GM13976 (cell line): Measurements from ENCODE around the gene RNF224.

ENCODE experiments used
- DNase-seq: peaks from one replicate; pipeline ENCODE4 v3.0.0; 2012; ENCODE audit warnings: low spot score
- in situ Hi-C: fragments of 300-500 bp; cut with MboI; formaldehyde crosslinking; loops from one replicate; pipeline ENCODE4 v1.12.0; 2022; ENCODE audit warnings: low sequenced_read_pairs, mixed read lengths, inconsistent platforms; ENCODE audit not compliant: unreplicated experiment
- TF ChIP-seq, protein P1 (sequence below): IDR thresholded peaks from 2 replicates; pipeline ENCODE4 v1.5.1; 2012; ENCODE audit warnings: borderline replicate concordance, mild to moderate bottlenecking; ENCODE audit not compliant: insufficient read depth; ENCODE audit errors: extremely low read depth, missing control alignments, control extremely low read depth

The RNF224 gene

GRCh38 chr9:137232101-137232500, 4.8 kb downstream of the RNF224 start:
- TF ChIP-seq, protein P1, sequence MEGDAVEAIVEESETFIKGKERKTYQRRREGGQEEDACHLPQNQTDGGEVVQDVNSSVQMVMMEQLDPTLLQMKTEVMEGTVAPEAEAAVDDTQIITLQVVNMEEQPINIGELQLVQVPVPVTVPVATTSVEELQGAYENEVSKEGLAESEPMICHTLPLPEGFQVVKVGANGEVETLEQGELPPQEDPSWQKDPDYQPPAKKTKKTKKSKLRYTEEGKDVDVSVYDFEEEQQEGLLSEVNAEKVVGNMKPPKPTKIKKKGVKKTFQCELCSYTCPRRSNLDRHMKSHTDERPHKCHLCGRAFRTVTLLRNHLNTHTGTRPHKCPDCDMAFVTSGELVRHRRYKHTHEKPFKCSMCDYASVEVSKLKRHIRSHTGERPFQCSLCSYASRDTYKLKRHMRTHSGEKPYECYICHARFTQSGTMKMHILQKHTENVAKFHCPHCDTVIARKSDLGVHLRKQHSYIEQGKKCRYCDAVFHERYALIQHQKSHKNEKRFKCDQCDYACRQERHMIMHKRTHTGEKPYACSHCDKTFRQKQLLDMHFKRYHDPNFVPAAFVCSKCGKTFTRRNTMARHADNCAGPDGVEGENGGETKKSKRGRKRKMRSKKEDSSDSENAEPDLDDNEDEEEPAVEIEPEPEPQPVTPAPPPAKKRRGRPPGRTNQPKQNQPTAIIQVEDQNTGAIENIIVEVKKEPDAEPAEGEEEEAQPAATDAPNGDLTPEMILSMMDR: no peak
- no peak for DNase-seq
- in situ Hi-C loops: no loop called here

GRCh38 chr9:137232510-137232909, 5.2 kb downstream of the RNF224 start:
- TF ChIP-seq, protein P1: no peak
- in situ Hi-C loops: no loop called here
- DNase-seq: no peak

- TF ChIP-seq, protein P1: no peak
- in situ Hi-C loops: no loop called here
- DNase-seq: no peak
Observed at GRCh38 chr9:137233143-137233980, 6.1 kb downstream of the RNF224 start.

DNA sequence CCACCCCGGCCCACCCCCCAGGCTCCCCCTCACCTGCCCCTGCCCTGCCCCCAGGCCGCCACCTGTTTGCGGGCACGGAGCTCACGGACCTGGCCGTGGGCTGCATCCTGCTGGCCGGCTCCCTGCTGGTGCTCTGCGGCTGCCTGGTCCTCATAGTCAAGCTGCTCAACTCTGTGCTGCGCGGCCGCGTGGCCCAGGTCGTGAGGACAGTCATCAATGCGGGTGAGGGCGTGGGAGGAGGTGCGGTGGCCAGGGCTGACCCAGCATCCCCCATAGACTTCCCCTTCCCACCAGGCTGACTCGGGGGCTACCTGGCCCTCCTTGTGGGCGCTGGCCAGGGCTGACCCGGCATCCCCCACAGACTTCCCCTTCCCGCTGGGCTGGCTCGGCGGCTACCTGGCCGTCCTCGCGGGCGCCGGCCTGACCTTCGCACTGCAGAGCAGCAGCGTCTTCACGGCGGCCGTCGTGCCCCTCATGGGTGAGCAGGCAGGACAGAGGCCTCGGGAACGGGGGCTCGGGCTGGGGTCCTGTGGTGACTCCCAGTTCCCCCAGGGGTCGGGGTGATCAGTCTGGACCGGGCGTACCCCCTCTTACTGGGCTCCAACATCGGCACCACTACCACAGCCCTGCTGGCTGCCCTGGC, 6.9 kb downstream of the RNF224 start:
- in situ Hi-C loops: no loop called here
- no peak for DNase-seq
- TF ChIP-seq, protein P1: no peak

- in situ Hi-C loops: no loop called here
- TF ChIP-seq, protein P1: no peak
- no peak for DNase-seq
Observed at GRCh38 chr9:137234758-137235423, 7.6 kb downstream of the RNF224 start.

GRCh38 chr9:137235424-137236237, 8.3 kb downstream of the RNF224 start:
- TF ChIP-seq, protein P1: no peak
- no peak for DNase-seq
- in situ Hi-C loops: no loop called here
